D721Med (cell line): ENCODE measurements around the gene C1orf21.

Experiments
- DNase-seq: peaks from one replicate; pipeline ENCODE4 v3.0.0; 2011; ENCODE audit warnings: low spot score; ENCODE audit not compliant: insufficient read length
- FAIRE-seq: peaks from 2 replicates; lab custom pipeline; 2011; peaks lifted over from hg19 to GRCh38; lab: Jason Lieb, UNC
- TF ChIP-seq, protein P1 (sequence below): IDR thresholded peaks from 2 replicates; pipeline ENCODE4 v1.5.1; 2012; ENCODE audit warnings: mild to moderate bottlenecking, control low read depth; ENCODE audit not compliant: insufficient read depth; ENCODE audit errors: missing control alignments

C1orf21 gene

DNA sequence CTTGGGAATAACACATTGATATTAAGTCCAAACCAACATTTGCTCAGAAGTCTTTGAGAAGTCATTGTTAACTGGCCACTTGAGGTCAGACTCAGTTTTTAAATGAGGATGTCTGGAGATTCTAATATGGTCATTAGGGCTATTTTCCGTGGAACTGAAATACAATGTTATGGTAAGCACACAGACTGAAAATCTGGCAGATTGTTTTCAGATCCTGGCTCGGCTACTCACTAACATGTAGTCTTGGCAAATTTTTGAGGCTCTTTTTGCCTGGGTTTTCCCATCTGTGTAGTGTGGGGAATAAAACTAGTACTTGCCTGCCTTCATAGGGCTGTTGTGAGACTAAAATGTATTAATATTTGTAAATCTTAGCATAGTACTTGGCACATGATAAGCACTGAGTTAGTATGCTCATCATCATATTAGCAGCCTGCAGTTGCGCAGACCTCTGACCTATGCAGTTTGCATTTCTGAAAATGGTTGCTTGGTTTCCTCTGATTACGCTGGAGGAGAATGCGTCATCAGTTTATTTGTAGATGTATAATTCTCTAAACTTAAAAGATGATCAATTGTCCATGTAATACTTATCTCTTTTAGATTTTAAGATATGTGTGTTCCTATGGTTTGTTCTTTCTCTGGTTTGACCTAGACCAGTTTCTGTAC, 100.8 kb downstream of the C1orf21 start:
- DNase-seq (no peak), FAIRE-seq (no peak)
- TF ChIP-seq, protein P1, sequence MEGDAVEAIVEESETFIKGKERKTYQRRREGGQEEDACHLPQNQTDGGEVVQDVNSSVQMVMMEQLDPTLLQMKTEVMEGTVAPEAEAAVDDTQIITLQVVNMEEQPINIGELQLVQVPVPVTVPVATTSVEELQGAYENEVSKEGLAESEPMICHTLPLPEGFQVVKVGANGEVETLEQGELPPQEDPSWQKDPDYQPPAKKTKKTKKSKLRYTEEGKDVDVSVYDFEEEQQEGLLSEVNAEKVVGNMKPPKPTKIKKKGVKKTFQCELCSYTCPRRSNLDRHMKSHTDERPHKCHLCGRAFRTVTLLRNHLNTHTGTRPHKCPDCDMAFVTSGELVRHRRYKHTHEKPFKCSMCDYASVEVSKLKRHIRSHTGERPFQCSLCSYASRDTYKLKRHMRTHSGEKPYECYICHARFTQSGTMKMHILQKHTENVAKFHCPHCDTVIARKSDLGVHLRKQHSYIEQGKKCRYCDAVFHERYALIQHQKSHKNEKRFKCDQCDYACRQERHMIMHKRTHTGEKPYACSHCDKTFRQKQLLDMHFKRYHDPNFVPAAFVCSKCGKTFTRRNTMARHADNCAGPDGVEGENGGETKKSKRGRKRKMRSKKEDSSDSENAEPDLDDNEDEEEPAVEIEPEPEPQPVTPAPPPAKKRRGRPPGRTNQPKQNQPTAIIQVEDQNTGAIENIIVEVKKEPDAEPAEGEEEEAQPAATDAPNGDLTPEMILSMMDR, result no peak

DNA sequence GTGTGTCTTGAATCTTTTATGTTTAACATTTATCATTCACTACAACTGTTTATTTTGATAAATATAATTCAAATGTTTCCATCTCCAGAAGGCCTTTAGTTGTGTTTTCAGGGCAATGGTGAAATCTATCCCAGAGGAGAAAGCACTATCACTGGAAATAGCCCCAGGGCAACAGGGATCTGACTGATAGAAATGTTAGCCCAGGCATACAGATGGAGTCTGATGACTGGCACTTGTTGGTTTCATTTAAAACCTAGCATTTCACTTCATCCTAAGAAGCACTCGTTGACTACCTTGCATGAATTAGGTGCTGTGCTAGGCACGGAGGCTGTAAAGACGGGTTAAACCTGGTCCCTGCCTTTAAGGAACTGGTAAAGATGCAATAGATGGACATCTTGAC, 103.1 kb downstream of the C1orf21 start:
- no peak for DNase-seq
- FAIRE-seq, result no peak
- TF ChIP-seq, protein P1, result no peak

DNA sequence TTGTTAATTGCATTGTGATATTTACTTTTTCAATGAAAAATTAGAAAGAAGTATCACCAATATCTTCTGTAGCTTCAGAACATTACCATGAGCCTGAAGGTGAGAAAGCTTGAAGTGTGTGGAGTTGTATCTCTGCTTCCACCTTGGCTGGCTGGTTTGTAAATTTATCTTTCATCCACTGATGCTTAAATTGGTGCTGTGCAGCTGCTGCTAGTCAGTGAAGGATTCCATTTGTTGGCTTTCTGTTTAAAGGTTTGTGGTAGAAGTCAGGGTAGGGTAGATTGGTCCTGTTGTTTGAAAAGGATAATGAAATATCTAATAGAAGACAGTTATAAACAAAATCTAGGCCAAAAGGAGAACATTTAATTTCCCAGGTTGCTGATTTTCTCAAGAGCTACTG, 105.7 kb downstream of the C1orf21 start:
- FAIRE-seq (peak; percentile 72), DNase-seq (no peak)
- TF ChIP-seq, protein P1, result no peak

DNA sequence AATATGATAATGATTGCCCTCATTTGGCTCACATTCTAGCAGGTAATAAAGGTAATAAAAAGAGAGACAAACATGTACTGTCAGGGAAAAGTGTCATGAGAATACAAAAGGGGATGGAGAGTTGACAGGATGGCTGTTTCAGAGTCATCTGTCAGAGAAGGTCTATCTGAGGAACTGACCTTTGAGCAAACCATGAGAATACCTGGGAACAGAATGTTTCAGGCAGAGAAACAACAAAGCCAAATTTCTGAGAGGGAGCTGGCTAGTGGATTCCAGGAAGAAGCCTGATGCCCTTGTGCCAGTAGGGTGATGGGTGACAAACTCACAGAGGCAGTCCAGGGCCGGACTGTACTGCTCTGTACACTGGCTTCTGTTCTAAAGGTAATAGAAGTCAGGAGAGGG, 107.2 kb downstream of the C1orf21 start:
- FAIRE-seq, result peak; percentile 21
- no peak for DNase-seq
- TF ChIP-seq, protein P1, result no peak

DNA sequence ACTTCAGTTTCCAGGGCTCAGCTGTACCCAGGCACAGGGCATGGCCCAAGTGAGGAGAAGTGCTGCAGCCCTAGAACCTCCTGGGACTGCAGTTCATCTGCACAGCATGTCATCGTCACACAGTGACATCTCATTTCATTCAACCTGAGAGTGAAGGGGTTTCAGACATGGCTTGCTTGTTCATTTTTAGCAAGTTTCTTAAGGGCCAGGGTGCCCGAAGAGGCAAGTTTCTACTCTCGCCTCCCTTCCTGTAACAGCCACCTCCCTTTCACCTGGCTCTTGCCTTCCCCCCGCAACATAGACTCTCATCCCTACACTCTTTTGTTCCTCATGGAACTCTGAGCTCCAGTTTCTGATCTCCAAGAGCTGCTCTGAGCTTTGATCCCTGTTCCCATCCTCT, 108.1 kb downstream of the C1orf21 start:
- DNase-seq (no peak), FAIRE-seq (no peak)
- TF ChIP-seq, protein P1, result no peak

DNA sequence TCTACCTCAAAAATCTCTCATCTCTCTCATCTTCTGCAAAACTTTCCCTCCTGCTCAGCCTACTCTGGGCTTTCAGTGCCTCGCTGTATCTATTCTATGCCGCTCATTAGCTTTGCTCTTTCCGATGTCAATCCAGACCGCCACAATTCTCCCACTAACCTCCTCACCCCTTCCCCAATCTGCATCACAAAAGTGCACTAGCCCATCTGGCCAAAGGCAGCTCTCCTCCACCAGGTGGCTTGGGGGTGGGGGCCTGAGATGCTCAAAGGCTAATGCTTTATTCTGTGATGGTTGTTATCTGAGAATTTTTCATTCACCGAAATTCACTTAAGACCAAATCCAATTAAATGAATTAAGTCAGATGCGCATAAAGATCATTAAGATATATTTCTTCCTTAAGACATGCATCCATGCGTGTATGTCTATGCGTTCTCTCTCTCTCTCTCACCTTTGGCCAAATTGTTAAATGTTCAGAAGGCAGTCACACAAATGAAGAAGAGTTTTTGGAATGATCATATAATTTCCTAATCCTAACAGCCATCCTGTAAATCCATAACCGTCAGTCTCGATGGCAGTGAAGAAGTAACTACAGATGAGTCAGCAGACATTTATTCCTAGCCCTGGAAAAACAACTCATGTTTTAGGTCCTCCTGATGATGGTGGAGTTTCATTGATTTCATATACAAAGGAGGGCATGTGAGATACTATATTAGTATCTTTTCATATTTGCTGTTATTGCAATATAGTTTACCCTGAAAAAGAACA, 111.3 kb downstream of the C1orf21 start:
- peak; percentile 83 for FAIRE-seq
- TF ChIP-seq, protein P1, result no peak
- no peak for DNase-seq

DNA sequence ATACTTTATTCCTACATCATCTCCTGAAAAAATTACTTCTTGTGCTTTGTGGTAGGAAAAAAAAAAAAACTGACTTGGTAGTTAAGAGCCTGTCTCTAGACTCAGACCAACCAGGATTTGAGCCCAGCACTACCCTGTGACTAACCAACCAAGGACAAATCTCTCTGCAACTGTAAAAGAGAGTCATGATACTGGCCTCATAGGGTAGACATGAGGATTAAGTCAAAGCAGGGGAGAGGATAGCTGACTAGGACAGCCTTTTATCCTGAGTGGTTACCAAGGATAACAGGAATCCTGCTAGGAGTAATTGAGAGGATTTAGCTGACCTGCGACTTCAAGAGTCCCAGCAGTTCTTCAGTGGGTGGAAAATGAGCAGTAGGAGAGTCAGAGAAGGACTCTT, 112.8 kb downstream of the C1orf21 start:
- DNase-seq, result no peak
- TF ChIP-seq, protein P1, result no peak
- no peak for FAIRE-seq
